Large intestine (tissue), 3 donors: ENCODE measurements around the gene RASL11A. TPM values are rescaled to one million over a fixed set of nuclear protein-coding genes. Genes with fewer than 3 reads are reported as not detected.
"Not testable (repeated sequence)": the region's sequence is repeated elsewhere in the genome, so short reads cannot be mapped to it uniquely, and the experiment has no call there.

Experiments
- DNase-seq, 2 donors: peaks; one replicate each; pipeline versions ENCODE4 v3.0.0 to v3.0.0-alpha.2; 2013
- H3K27ac ChIP-seq: one replicate; pipeline ENCODE4 v1.5.1; 2013; ENCODE audit warnings: low read length
- H3K27me3 ChIP-seq: 2 replicates; pipeline ENCODE4 v1.6.1; 2013; ENCODE audit warnings: low read length; ENCODE audit not compliant: control insufficient read depth, insufficient read depth
- H3K36me3 ChIP-seq: 2 replicates; pipeline ENCODE4 v1.6.1; 2013; ENCODE audit warnings: low read length; ENCODE audit not compliant: control insufficient read depth, insufficient read depth
- H3K4me1 ChIP-seq: one replicate; pipeline ENCODE4 v1.6.1; 2013; ENCODE audit warnings: low read length; ENCODE audit not compliant: control insufficient read depth, insufficient read depth
- H3K4me3 ChIP-seq: one replicate; pipeline ENCODE4 v1.5.1; 2013; ENCODE audit warnings: low read length
- H3K9me3 ChIP-seq: one replicate; pipeline ENCODE4 v1.6.1; 2013; ENCODE audit warnings: mild to moderate bottlenecking, low read depth, low read length, moderate library complexity; ENCODE audit not compliant: control insufficient read depth
- WGBS: methylation state at CpG from one replicate; pipeline ENCODE4 v1.1.5; 2013; ENCODE audit warnings: low lambda C conversion rate; ENCODE audit not compliant: insufficient coverage; 5-methylcytosine and 5-hydroxymethylcytosine counted together
- polyA plus RNA-seq: library from polyadenylated mRNA; unstranded; fragments of 120-200 nt; gene quantifications from one replicate; pipeline ENCODE4 v1.2.1, GENCODE V29; 2013

RASL11A gene
- polyA plus RNA-seq, 1 donor, result 9.0 TPM

DNA sequence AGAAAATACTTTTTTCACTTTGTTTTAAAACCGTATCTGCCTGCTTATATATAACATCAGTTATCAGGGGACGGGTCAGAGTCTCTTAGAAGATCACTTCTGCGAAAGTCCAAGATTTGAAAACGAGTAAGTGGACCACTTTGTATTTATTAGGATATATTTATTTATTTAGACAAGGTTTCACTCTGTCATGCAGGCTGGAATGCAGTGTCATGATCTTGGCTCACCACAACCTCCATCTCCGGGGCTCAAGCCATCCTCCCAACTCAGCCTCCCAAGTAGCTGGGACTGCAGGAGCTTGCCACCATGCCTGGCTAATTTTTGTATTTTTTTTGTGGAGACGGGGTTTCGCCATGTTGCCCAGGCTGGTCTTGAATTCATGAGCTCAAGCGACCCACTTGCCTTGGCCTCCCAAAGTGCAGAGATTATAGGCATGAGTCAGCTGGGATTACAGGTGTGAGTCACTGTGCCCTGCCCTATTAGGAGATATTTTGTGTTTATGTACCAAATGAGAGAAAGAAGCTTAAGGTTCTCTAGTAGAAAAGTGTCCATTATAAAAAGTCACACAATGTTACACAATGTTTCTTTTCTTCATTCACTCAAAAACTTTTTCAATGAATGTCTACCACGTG is 39.5 kb downstream of the RASL11A start:
- Histone ChIP-seq H3K27ac (no peak overlapping the region), H3K4me3 (no peak overlapping the region), H3K27me3 (no peaks in the 10 kb centered on the region), H3K36me3 (no peaks in the 10 kb centered on the region), H3K4me1 (no peaks in the 10 kb centered on the region), H3K9me3 (no peaks in the 10 kb centered on the region)
- DNase-seq, result no peak
- WGBS, result no CpG with 5 or more reads among the region's 9 CpGs

DNA sequence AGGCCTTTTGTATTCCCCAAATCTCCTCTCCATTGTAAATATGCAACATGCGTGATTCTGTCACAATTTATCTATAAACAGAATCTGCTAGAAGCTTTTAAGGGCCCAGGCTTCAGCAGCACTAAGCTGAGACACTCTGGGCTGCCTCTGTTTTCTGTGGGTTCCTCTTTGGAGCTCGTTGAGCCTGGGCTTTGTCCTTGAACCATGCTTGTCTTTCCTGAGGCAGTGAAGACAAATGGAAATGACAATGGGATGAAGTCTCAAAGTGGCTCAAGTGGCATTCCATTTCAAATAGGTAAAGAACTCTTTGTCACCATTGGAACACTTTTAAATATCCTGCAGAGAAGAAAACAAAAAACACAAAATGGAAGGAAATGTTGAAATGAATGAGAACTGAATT is 40.3 kb downstream of the RASL11A start:
- H3K27ac ChIP-seq, result no peak overlapping the region
- no peaks in the 10 kb centered on the region for H3K9me3 ChIP-seq
- no peaks in the 10 kb centered on the region for H3K27me3 ChIP-seq
- H3K4me1 ChIP-seq, result no peaks in the 10 kb centered on the region
- no peak for DNase-seq
- no CpG with 5 or more reads among the region's 2 CpGs for WGBS
- H3K36me3 ChIP-seq, result no peaks in the 10 kb centered on the region
- no peak overlapping the region for H3K4me3 ChIP-seq

DNA sequence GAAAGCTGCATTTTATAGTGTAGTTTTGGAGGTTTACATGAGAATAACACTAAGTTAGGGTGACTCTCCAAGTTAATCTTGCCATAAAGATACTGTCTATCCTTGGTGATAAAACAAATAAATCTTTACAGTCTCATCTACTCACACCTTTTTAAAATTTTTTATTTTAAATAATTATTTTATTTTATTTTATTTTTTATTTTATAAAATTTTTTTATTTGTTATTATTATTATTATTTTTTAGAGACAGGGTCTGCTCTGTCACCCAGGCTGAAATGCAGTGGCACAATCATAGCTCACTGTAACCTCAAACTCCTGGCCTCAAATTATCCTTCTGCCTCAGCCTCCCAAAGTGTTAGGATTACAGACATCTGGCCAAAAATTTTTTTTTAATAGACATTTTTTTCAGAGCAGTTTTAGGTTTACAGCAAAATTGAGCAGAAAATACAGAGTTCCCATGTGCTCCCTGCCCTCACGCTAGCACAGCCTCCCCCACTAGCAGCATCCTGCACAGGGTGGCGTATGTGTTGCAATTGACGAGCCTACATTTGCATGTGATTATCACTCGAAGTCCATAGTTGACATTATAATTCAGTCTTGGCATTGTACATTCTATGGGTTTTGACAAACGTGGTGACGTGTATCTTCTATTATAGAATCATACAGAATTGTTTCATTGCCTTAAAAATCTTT is 41.0 kb downstream of the RASL11A start:
- no peak for DNase-seq
- Histone ChIP-seq H3K4me1 (no peaks in the 10 kb centered on the region), H3K36me3 (no peaks in the 10 kb centered on the region), H3K27ac (no peak overlapping the region), H3K27me3 (peaks cover under 1% of the 10 kb centered on the region), H3K9me3 (no peaks in the 10 kb centered on the region), H3K4me3 (no peak overlapping the region)
- 89% methylated on average over 3 of the region's 6 CpGs for WGBS

DNA sequence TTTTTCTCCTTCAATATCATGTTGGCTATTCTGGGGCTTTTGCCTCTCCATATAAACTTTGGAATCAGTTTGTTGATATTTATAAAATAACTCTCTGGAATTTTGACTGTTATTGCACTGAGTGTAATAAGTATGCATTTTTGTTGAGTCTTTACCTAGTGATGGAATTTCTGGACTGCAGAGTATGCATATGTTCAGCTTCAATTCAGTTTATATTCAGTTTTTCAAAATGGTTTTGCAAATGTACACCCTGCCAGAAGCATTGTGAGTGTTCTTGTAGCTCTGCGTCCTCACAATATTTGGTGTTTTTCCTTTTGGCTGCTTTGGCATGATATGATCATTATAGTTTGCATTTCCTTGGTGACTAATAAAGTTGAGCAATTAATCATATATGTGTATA is 43.1 kb downstream of the RASL11A start:
- H3K27me3 ChIP-seq, result peaks cover 4% of the 10 kb centered on the region
- no peaks in the 10 kb centered on the region for H3K36me3 ChIP-seq
- H3K4me3 ChIP-seq, result no peak overlapping the region
- no peak overlapping the region for H3K27ac ChIP-seq
- no CpG with 5 or more reads among the region's 1 CpG for WGBS
- H3K9me3 ChIP-seq, result no peaks in the 10 kb centered on the region
- DNase-seq, result no peak
- no peaks in the 10 kb centered on the region for H3K4me1 ChIP-seq

DNA sequence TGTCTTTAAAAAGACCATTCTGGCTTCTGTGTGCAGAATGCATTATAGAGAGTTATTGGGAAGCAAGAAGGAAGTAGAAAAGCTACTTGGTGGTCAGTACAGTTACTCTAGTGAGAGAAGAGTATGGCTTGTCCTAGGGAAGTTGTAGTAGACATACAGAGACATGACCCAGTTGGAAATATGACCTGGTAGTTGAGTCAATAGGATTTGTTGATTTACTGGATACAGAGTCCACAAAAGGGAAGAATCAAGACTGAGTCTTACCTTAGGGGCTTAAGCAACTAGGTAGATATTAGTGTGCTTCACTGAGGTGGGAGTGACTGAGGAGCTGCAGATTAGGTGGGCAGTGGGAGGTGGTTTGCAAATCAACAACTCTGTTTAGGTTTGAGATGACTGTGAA is 48.8 kb downstream of the RASL11A start:
- no peak overlapping the region for H3K27ac ChIP-seq
- no peaks in the 10 kb centered on the region for H3K9me3 ChIP-seq
- DNase-seq, result no peak
- no peaks in the 10 kb centered on the region for H3K36me3 ChIP-seq
- H3K27me3 ChIP-seq, result peaks cover 10% of the 10 kb centered on the region
- no peak overlapping the region for H3K4me3 ChIP-seq
- no peaks in the 10 kb centered on the region for H3K4me1 ChIP-seq

DNA sequence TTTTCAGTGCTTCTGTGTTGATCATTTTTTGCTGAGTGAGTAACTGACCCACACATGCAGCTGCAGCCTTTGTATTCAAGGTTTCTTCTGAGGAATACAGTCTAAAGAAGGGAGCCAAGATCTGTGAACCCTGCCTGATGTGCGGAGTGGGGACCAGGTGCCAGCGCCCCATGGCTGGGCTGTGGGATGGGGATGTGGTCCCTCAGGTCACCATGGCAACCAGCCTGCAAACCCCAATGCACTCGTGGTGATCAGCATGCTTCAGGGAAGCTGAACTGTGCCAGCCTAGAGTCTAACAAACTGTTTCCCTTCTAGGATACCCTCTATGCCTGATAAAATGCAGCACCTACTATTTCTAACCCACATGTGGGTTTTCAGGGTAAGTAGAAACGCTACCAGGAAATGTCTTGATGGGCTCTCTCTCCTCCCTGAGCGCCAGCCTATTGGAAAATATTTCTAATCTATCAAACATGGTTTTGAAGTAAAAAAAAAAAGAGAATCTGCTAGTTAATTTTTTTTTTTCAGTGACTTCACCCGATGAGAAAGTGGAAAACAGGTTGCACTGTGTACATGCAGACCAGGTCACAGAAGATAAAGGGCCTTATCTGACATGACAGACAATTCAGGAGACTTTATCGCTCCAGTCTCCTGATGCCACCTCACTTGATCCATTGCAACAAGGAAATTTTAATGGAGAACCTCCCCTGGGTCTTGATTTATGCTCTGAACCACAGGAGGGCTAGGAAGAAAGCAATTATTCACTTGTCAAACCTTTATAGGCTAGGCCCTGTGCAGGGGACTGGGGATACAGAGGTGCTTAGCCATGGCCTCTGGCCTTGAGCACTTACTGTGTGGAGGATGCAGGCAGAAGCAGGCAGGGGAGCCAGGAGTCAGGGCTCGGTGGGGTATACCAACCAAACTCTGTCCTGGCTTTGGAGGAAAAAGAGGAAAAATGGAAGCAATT is 51.1 kb downstream of the RASL11A start:
- H3K4me3 ChIP-seq, result no peak overlapping the region
- DNase-seq, result no peak
- H3K36me3 ChIP-seq, result no peaks in the 10 kb centered on the region
- H3K9me3 ChIP-seq, result no peaks in the 10 kb centered on the region
- 50% methylated on average over 2 of the region's 8 CpGs for WGBS
- no peaks in the 10 kb centered on the region for H3K4me1 ChIP-seq
- peaks cover 8% of the 10 kb centered on the region for H3K27me3 ChIP-seq
- H3K27ac ChIP-seq, result no peak overlapping the region

DNA sequence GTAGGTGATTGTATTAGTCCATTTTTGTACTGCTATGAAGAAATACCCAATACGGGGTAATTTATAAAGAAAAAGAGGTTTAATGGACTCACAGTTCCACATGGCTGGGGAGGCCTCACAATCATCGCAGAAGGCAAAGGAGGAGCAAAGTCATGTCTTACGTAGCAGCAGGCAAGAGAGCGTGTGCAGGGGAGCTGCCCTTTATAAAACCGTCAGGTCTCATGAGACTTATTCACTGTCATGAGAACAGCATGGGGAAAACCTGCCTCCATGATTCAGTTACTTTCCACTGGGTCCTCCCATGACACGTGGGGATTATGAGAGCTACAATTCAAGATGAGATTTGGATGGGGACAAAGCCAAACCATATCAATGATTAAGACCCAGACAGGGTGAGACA is 51.8 kb downstream of the RASL11A start:
- H3K27me3 ChIP-seq, H3K36me3 ChIP-seq, DNase-seq, H3K27ac ChIP-seq, H3K4me1 ChIP-seq, H3K9me3 ChIP-seq, H3K4me3 ChIP-seq: not testable (repeated sequence)
- no CpG with 5 or more reads among the region's 6 CpGs for WGBS

Other genes starting within 250 kb of the RASL11A start
- gene USP12, start 99.0 kb upstream of the RASL11A start, polyA plus RNA-seq, result 52.7 TPM
- gene RPL21, start 19.3 kb upstream of the RASL11A start, polyA plus RNA-seq, result 1,529 TPM
- gene GTF3A, start 153.8 kb downstream of the RASL11A start, polyA plus RNA-seq, result 68.4 TPM
- 77.3 TPM for gene MTIF3, start 179.7 kb downstream of the RASL11A start, polyA plus RNA-seq